Fibroblast of skin of back (primary cell): ENCODE results near the gene RCAN1. TPM values are rescaled to one million over a fixed set of nuclear protein-coding genes. Genes with fewer than 3 reads are reported as not detected.

ENCODE experiments used
- DNase-seq: peaks from one replicate; pipeline ENCODE4 v3.0.0-alpha.2; 2013
- polyA plus RNA-seq, 2 experiments: library from polyadenylated mRNA; unstranded; fragments of 120-200 nt; gene quantifications; one replicate each; pipeline ENCODE4 v1.2.1, GENCODE V29; 2013; ENCODE audit not compliant: insufficient read length in 2 of 2

The RCAN1 gene
- 140 TPM for polyA plus RNA-seq (2013, experiment 1 of 2; ENCODE audit: insufficient read length)
- polyA plus RNA-seq (2013, experiment 2 of 2; ENCODE audit: insufficient read length), result 50.7 TPM

GRCh38 chr21:34614628-34615486 lies at the start of gene RCAN1:
RCAN1 (minus strand) TSS chr21:34615113; CDS start chr21:34615011, 102 bp downstream.
- peak; percentile 96 for DNase-seq

DNA sequence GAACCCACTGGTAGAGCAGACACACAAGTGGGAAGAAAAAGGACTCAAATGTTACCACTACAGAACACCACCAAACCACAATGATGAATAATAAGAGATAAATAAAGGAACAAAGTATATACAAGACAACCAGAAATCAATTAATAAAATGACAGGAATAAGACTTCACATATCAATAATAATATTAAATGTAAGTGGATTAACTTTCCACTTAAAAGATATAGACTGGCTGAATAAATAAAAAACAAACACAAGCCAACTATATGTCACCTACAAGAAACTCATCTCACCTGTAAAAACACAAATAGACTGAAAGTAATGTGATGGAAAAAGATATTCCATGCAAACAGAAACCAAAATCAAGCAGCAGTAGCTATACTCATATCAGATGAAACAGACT lies 46.9 kb upstream of the RCAN1 start:
- DNase-seq, result no peak

GRCh38 chr21:34653522-34653921 lies 38.6 kb upstream of the RCAN1 start:
- no peak for DNase-seq

DNA sequence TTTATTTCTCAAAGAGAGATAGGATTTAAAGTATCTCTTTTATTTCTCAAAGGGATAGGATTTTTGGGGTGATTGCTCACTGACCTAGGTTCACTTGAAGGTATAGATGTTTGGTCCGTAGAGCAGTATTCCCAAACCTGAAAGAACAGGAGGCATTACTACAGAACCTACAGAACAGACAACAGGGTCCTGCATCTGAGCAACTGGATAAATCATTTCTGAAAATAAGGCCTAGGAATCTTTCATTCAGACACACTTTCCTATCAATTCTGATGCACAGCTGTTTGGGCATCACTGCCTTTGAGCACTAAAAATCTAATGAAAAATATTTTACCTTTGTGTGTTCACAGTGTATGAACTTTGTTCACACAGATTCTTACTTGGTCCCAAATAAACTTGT lies 36.7 kb upstream of the RCAN1 start:
- no peak for DNase-seq

- DNase-seq, result no peak
Measured at GRCh38 chr21:34650861-34651431, 36.0 kb upstream of the RCAN1 start.

- no peak for DNase-seq
Measured at GRCh38 chr21:34649400-34649799, 34.5 kb upstream of the RCAN1 start.

- DNase-seq, result no peak
Measured at GRCh38 chr21:34648739-34649297, 33.9 kb upstream of the RCAN1 start.

- DNase-seq, result no peak
Measured at GRCh38 chr21:34647555-34647954, 32.6 kb upstream of the RCAN1 start.

GRCh38 chr21:34644825-34645224 lies 29.9 kb upstream of the RCAN1 start:
- no peak for DNase-seq

DNA sequence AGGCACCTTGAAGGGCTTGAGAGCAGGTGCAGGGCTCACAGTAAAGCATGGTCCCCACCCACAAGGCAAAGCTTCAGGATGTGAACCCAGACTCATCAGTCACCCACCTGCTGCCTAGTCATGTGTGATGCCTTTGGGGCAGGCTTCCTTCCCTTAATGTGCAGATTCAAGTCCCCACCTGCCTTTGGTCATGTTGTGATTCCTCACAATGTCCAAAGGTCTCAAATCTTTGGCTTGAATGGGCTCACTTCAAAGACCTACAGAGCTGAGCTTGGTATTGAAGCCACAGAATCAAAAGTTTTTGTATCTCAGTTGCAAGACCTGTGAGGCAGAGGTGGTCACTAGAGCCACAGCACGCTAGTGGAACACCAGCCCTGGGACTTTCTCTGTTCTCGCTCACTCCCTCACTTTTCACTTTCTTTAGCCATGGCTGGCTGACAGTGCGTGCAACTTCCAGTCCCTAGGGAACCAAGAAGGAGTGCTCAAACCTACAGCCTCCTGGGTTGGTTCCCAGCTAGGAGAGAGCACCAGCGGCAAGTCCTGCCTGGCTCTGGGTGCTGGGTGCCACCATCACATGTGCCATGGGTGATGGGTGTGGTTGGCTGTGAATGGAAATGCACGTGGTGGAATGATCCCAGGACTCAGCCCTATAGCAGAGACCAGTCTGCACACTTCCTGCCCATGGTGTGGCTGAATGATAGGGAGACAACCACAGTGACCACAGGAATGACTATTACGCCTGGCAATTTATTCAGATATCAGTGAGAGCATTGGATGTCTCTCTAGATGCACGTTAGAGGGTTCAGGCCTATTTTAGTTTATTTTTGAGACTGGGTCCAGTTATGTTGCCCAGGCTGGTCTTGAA lies 27.5 kb upstream of the RCAN1 start:
- peak; percentile 66 for DNase-seq

DNA sequence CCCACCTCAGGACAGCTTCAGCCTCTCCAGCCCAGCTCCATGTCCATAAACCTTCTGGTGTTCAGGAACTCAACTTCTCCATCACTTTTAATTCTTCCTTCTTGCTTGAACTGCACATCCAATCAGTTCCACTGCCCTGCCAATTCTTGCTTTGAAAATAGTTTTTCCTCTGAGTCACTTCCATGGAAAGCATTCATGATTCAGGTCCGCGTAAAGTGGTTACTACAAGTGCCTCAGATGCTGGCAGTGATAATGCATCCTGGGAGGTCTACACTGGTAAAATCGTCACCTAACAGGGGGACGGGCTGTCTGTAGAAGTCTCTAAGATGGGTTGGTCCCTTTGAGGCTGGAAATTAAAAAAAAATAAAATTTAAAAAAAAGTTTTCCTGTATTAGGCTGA lies 25.9 kb upstream of the RCAN1 start:
- peak; percentile 75 for DNase-seq

DNA sequence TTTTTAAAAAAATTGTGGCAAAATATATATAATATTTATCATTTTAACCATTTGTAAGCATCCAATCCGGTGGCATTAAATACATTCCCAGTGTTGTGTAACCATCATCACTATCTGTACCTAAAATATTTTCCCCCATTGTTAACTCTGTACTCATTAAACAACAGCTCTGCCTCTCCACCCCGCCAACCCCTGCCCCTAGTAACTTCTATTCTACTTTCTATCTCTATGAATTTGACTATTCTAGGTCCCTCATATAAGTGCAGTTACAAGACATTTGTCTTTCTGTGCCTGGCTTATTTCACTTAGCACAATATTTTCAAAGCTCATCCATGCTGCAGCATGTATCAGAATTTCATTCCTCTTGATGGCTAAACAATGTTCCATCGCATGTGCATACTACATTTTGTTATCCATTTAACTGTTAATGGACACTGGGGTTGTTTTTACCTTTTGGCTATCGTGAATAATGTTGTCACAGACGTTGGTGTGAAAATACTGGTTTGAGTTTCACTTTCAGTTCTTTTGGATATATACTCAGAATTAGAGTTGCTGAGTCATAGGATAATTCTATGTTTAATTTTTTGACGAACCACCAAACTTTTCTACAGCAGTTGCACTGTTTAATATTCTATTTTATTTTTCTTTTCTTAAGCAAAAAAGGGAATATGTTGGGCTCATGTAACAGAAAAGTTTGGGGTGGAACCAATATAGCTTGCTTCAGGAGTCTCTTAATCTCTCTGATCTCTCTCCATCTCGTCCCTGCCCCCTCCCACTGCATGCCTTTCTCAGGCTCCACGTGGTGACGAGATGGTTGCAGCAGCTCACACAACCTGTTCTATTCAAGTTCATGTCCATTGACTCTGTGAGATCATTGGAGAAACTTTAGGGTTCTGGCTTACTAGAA lies 25.2 kb upstream of the RCAN1 start:
- DNase-seq, result no peak

- DNase-seq, result no peak
Measured at GRCh38 chr21:34639250-34639649, 24.3 kb upstream of the RCAN1 start.

- no peak for DNase-seq
Measured at GRCh38 chr21:34636961-34637360, 22.0 kb upstream of the RCAN1 start.

DNA sequence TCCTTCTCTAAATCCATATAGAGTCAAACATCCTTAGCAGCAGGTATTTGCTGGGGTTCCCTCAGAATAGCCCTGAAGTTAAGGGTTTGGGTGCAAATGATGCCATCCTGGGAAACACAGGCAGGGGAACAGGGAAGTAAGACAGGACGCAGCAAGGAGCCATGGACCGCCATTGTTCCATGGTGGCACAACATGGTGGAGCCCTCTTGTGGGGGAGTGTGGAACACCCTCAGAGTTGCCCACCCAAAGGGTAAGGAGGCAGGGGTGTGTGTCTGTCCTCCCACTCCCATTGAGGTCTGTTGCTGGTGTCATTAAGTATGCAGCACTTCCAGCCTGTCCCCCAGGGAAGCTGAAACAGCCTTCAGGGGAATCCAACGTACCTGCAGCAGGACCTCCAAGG lies 20.4 kb upstream of the RCAN1 start:
- no peak for DNase-seq

DNA sequence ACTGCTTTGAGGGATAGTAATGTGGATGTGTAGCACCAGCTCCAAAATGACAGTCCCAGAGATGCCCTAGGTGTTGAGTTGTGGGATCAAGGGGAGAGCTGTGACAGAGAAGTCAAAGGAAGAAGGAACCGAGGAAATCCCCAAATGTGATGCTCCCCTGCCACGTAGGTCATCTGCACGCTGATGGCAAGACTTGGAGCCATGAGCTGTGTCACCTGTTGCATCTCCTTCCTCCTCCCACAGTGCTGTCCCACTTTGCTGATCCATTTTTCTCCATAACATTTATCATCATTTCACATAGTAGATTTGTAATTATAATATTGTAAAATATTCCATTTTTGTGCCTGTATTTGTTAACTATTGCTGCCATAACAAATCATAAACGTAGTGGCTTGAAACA lies 17.6 kb upstream of the RCAN1 start:
- no peak for DNase-seq

GRCh38 chr21:34630536-34631143 lies 15.7 kb upstream of the RCAN1 start:
- DNase-seq, result peak; percentile 53

- DNase-seq, result no peak
Measured at GRCh38 chr21:34626131-34626530, 11.2 kb upstream of the RCAN1 start.

- no peak for DNase-seq
Measured at GRCh38 chr21:34625030-34625593, 10.2 kb upstream of the RCAN1 start.

- no peak for DNase-seq
Measured at GRCh38 chr21:34623516-34623915, 8.6 kb upstream of the RCAN1 start.
